Measurements from ENCODE around the gene IL16.

GRCh38 chr15:81196576-81197254 is at the start of gene IL16:
- TF ChIP-seq POLR2AphosphoS5 (IDR thresholded peaks at IDR 0.05) (no peak), CTCF (IDR thresholded peaks at IDR 0.05 in 8 of 11, conservative IDR thresholded peaks at IDR 0.05 in 3 of 11) (no peak), POLR2A (IDR thresholded peaks at IDR 0.05) (no peak)
